HG02759 (cell line): Measurements from ENCODE around the gene MACROD1.
"Not testable (repeated sequence)": the region's sequence is repeated elsewhere in the genome, so short reads cannot be mapped to it uniquely, and the experiment has no call there.

Source experiments
- ATAC-seq: cut with Tn5 transposase; IDR thresholded peaks from one replicate; pipeline ENCODE4 v1.9.1; 2021; ENCODE audit warnings: mild to moderate bottlenecking, moderate library complexity; ENCODE audit not compliant: unreplicated experiment

MACROD1 gene

DNA sequence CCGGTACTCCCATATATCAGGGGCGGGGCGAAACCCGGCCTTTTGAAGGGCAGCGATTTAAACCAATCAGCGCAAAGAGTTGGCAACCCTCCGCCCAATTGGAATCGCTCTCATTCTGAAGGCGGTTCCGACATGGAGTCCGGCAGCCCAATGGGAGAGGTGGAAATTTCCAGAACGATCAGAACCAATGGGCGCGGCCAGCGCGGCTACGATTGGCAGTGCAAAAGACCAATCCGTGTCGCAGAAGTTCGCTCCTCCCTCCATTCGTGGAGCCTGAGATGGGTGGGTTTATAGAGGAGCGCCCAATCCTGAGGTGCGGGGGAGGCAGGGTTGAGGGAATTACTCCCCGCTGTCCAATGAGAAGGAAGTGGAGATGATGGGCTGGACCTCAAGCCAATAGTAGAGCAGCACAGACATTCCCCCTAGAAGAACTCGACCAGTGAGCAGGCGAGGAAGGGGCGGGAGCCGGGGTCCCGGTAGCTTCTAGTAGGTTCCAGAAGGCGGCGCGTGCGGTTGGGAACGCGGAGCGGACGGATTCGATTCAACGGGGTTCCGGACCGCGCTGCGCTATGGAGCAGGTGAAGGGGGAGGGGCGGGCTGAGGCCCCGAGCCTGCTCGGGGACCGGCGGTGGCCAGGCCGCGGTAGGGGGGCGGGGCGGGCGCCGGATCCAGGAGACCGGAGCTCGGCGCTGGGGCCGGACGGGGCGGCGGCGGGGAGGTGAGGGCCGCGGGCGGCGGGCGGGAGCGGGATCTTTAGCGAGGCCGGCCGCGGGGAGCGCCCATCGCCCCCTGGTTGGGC lies 20.0 kb upstream of the MACROD1 start, which contains the start of gene STIP1:
Gene STIP1, plus strand, starts transcription at position 479 of the 799 bp plus-strand sequence. Its CDS starts 91 bp downstream, at position 570.
- ATAC-seq: peak; percentile 86

DNA sequence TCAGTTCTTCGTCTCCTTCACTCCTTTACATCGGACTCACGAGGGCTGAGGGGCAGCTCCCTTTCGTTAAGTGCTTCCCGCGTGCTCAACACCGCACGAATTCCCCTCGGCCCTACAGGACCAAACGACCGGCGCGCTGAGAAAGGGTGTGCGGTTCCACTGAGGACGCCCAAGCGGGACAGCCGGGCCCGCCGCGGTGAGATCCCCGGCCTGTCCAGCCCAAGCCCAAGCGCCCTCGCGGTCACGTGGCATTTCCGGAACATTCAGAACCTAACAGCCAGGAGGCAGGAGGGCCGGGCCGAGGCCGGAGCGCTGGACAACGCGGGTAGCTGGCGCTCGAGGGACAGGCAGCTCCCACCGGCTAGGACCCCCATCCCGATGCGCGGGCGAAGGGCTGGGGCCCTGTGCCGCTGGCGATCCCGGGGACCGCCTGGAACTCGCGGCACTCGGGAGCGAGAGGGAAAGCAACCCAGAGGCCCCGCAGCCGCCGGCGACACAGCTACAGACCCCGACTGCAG lies 19.3 kb upstream of the MACROD1 start:
- ATAC-seq: peak; percentile 26

DNA sequence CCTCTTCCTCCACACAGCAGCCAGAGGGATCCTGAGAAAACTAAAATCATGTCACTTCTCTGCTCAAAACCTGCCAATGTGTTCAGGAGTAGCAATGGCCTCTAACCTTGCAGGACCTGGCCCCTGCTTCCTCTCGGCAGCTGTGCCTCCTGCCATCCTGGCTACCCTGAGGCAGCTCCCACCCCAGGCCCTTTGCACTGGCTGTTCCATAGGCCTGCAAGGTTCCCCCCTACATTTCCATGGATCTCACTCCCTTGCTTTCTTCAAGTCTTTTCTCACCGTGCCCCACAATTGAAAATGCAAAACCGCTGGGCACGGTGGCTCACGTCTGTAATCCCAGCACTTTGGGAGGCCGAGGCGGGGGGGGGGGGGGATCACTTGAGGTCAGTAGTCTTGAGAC lies 18.0 kb upstream of the MACROD1 start:
- no peak for ATAC-seq

GRCh38 chr11:64181506-64182411 lies 15.8 kb upstream of the MACROD1 start:
- no peak for ATAC-seq

DNA sequence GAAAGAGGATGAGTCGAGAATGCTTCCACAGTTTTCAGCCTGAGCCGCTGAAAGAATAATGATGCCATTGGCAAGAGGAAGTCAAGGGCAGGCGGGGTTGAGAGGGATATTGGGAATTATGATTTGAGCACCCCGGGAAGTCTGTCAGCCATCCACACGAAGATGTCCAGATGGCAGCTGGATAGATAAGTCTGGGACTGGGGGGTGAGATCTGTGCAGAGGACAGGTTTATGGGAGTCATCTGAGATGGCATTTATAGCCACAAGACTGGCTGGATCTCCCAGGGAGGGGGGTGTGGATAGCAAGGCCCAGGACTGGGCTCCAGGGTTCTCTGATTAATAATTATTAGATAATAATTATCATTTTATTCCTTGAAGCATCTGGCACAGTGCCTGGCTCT lies 15.0 kb upstream of the MACROD1 start:
- no peak for ATAC-seq

DNA sequence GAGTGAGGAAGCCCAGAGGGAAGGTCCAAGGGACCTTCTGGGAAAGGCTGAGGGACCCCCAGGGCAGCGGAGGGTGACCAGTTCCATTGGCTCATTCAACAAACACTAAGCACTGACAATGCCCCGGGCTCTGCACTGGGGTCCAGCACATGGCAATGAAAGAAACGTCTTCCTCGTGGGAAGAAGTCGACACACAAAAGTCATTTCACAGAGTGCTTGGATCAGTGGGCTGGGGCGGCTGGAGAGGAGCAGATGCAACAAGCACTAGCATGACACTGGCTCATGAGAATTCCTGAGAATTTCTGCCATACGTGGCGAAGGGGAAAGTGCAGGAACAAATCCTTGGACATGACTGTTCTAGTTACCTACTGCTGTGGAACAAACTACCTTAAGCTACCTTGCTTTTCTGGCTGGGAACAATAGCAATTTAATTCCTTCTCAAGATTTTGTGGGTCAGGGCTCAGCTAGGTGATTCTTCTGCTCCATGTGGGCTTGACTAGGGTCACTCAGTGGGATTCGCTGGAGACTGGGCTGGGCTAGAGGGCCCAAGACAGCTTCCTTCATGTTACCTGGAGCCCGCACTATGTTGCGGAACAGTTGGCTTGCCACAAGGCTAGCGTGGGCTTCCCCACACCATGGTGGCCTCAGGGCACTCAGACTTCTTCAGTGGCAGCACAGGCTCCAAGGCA lies 13.2 kb upstream of the MACROD1 start:
- ATAC-seq: no peak

GRCh38 chr11:64178203-64178602 lies 12.3 kb upstream of the MACROD1 start:
- ATAC-seq: no peak

GRCh38 chr11:64176751-64177150 lies 10.8 kb upstream of the MACROD1 start:
- ATAC-seq: no peak

DNA sequence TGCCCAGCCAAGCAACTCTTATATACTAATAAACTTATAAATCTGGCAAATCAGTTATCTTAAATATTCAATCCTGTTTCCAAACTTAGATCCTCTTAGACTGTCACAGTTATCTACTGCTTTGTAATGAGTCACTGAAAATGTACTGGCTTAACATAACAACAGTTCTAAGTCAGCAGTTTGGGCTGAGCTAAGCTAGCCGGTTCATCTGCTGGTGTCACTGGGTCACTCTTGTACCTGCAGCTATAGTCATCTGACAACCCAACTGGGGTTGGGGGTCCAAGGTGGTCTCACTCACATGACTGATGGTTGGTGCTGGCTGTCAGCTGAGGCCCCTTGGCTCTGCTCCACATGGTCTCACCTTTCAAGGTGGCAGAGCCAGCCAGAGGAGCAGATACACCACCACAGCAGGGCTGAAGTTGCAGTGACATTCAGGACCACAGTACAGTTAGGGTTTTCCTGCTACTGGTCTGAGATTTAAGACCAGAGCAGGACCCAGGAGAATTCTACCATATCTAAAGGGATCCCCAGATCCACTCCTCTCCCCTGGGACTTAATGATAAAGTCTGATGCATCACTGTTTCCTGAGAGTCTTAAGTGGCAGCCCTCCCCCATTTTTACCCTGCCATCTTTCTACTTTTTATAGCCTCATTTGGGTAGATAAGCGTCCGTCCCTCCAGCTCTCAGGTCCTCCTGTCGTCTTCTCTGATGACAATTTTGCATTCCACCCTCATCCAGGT lies 7.9 kb upstream of the MACROD1 start:
- ATAC-seq: no peak

DNA sequence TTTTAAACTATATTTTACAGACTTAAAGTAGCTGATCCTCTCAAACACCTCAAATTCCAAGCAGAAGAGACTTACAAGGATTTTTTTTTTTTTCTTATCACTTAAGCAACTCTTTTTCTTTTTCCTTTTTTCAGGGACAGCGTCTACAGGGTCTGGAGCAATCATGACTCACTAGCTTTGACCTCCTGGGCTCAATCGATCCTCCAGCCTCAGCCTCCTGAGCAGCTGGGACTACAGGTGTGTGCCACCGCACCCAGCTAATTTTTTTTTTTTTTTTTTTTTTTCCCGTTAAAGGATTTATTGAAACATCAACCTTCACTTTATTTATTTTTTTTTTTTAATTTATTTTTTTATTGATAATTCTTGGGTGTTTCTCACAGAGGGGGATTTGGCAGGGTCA lies 4.5 kb upstream of the MACROD1 start:
- ATAC-seq: no peak

DNA sequence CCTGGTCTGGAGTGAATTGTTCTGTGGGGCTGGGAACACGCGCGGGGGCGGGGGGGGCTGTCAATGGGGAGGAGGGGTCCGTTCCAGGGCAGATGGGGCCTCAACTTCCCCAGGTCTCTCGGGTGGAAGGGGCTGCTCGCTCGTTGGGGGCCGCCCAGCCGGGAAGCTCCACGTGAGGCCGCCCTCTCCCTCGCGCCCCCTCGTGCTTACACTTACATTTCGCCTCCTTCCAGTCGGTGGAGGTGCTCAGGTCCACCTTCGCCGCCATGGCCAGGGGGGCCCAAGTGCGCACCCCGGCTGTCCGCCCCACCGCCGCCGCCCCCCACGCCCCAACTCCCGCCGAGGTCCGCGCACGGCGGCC lies 452 bp downstream of the MACROD1 start:
- peak; percentile 17 for ATAC-seq

- no peak for ATAC-seq
Observed at GRCh38 chr11:64164392-64165312, 1.3 kb downstream of the MACROD1 start.

DNA sequence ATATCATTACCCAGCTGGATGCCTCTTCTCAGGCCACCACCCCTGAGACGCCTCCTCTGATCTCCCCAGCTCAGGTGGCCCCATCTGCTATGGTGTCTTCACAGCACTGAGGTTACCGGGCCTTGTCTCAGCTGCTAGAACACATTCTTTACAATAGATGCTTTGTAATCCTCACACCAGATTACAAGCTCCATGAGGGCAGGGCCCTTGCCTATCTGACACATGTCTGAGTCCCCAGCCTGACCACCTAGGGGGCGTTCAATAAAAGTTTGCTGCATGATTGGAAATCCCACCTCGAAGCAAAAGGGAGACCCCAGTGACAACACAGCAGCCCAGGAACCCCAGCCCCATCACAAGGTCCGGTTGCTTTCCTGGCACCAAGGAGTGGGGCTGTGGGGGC lies 2.0 kb downstream of the MACROD1 start:
- no peak for ATAC-seq

DNA sequence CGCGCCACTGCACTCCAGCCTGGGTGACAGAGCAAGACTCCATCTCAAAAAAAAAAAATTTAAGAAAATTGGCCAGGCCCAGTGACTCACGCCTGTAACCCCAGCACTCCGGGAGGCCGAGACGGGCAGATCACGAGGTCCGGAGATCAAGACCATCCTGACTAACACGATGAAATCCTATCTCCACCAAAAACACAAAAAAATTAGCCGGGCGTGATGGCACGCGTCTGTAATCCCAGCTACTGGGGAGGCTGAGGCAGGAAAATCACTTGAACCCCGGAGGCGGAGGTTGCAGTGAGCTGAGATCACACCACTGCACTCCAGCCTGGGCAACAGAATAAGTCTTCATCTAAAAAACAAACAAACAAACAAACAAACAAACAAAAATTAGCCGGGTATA lies 3.1 kb downstream of the MACROD1 start:
- ATAC-seq: not testable (repeated sequence)

DNA sequence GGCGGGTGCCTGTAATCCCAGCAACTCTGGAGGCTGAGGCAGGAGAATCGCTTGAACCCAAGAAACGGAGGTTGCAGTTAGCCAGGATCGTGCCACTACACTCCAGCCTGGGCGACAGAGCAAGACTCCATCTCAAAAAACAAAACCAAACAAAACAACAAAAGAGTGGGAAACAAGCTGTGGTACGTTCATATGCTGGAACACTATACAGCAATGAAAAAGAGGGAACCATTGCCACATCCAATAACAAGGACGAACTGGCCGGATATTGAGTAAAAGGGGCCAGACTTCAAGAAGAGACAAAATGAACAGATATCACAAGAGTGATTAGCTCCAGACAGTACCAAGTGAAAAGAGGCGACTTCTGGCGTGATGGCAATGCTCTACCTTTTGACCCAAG lies 4.9 kb downstream of the MACROD1 start:
- no peak for ATAC-seq

- ATAC-seq: no peak
Observed at GRCh38 chr11:64157631-64158394, 8.1 kb downstream of the MACROD1 start.

- no peak for ATAC-seq
Observed at GRCh38 chr11:64156235-64157011, 9.5 kb downstream of the MACROD1 start.

DNA sequence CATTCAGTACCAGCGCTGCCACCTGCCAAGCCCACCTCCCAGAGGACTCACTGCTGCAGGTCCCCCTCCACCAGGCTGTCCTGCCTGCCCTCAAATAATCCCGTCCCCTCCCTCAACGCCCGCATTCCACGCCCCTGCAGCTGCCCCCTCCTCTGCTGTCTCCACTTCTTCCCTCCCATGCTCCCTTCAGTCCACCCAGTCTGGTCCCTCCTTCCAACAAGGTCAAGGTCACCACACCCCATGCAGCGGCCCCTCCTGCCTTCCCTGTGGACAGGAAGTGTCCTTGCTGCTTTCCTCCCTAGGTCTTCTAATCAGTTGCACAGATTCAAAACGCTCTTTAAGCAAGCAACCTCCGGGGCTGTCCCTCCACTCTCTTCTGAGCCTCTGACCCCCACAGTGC lies 12.1 kb downstream of the MACROD1 start:
- ATAC-seq: no peak
